Caco-2 (cell line): ENCODE data around the gene FOXJ3. TPM values are rescaled to one million over a fixed set of nuclear protein-coding genes. Genes with fewer than 3 reads are reported as not detected.

Experiments
- BruUV-seq: library from RNA; stranded (reverse); fragments of 400-500 nt; replicated peaks from 2 replicates; lab custom pipeline; 2021; lab: Mats Ljungman, UMichigan
- CTCF ChIA-PET: fragments of 300-600 bp; sonication (Branson Sonifier 250); formaldehyde crosslinking; loops from one replicate; lab custom pipeline; 2022; ENCODE audit warnings: antibody characterized with exemption; lab: Charles Lee
- POLR2A ChIA-PET: fragments of 300-600 bp; sonication (Branson Sonifier 250); formaldehyde crosslinking; loops from one replicate; lab custom pipeline; 2022; ENCODE audit warnings: antibody characterized with exemption; lab: Charles Lee
- DNase-seq, 2 experiments: peaks; one replicate each; pipeline versions ENCODE4 v3.0.0 to v3.0.0-alpha.2; 2020 to 2022
- H3K27me3 ChIP-seq: replicated peaks from 2 replicates; pipeline ENCODE4 v1.6.0; 2011; ENCODE audit warnings: low read length; ENCODE audit not compliant: control insufficient read depth, insufficient read depth
- H3K36me3 ChIP-seq: 2 replicates; pipeline ENCODE4 v1.5.1; 2011; ENCODE audit warnings: low read length; ENCODE audit not compliant: control insufficient read depth, insufficient read depth
- H3K4me1 ChIP-seq: fragments of 250-450 bp; sonication (Bioruptor Pico); 2 replicates; pipeline ENCODE4 v1.5.1; 2020; ENCODE audit warnings: mild to moderate bottlenecking
- H3K4me3 ChIP-seq: 2 replicates; pipeline ENCODE4 v1.5.1; 2011; ENCODE audit warnings: low read depth, mild to moderate bottlenecking, control low read depth, low read length
- H3K9me3 ChIP-seq: fragments of 250-450 bp; sonication (Bioruptor Pico); 2 replicates; pipeline ENCODE4 v1.5.1; 2020; ENCODE audit warnings: mild to moderate bottlenecking, moderate library complexity
- H3K27ac Mint-ChIP-seq: one replicate; pipeline ENCODE4 v1.8.0; 2022; ENCODE audit warnings: mixed read lengths; ENCODE audit not compliant: unreplicated experiment
- H3K27me3 Mint-ChIP-seq: one replicate; pipeline ENCODE4 v1.8.0; 2022; ENCODE audit warnings: mixed read lengths; ENCODE audit not compliant: insufficient read depth, unreplicated experiment
- H3K36me3 Mint-ChIP-seq: one replicate; pipeline ENCODE4 v1.8.0; 2022; ENCODE audit warnings: mild to moderate bottlenecking, mixed read lengths; ENCODE audit not compliant: insufficient read depth, unreplicated experiment
- H3K4me1 Mint-ChIP-seq: one replicate; pipeline ENCODE4 v1.8.0; 2022; ENCODE audit warnings: low read depth, mixed read lengths; ENCODE audit not compliant: unreplicated experiment
- H3K4me3 Mint-ChIP-seq: one replicate; pipeline ENCODE4 v1.8.0; 2022; ENCODE audit warnings: mild to moderate bottlenecking, moderate library complexity, mixed read lengths; ENCODE audit not compliant: unreplicated experiment
- H3K9me3 Mint-ChIP-seq: one replicate; pipeline ENCODE4 v1.8.0; 2022; ENCODE audit warnings: mixed read lengths; ENCODE audit not compliant: unreplicated experiment
- CTCF ChIP-seq, 2 experiments: fragments of 200-600 bp in 1 of 2; IDR thresholded peaks; 1 replicate in 1 of 2; 2 replicates in 1 of 2; pipeline versions ENCODE4 v1.5.1 to v1.8.0; 2011 to 2022; ENCODE audit warnings: antibody characterized with exemption in 1 of 2, control low read depth in 1 of 2, inconsistent platforms in 1 of 2, low read depth in 1 of 2, low read length in 1 of 2, mild to moderate bottlenecking in 1 of 2, moderate library complexity in 1 of 2; ENCODE audit not compliant: insufficient read depth in 1 of 2, severe bottlenecking in 1 of 2, unreplicated experiment in 1 of 2
- intact Hi-C: fragments of 100-400 bp; cut with micrococcal nuclease; formaldehyde crosslinking; loops from one replicate; pipeline ENCODE4 v1.10.0; 2022; ENCODE audit not compliant: unreplicated experiment
- total RNA-seq: library from RNA; stranded (reverse); gene quantifications from 2 replicates; pipeline ENCODE4 v1.2.3, GENCODE V29; 2022

The FOXJ3 gene
- total RNA-seq, 1 experiment from 2014 or later = 60.2 TPM

DNA sequence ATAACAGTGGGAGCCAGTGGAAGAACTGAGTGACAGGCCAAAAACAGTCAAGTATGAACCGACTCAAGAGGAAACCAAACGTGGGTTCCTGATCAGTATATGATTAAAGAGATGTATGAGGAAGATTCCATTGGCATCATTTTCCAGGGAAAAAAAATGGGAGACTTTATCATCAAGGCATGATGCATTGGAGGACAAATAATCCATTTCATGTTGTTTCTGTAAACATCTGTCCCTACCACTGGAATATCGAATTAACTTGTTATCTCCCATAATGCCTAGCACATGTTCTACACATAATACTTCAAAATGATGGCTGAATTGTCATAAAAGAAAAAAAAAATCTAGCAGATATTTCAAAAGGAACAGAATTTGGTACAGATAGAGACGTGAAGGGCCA, 13.3 kb downstream of the FOXJ3 start:
- TF ChIP-seq CTCF (IDR thresholded peaks at IDR 0.05; ENCODE audit: insufficient read depth in 1 of 2, low read depth in 1 of 2, low read length in 1 of 2, severe bottlenecking in 1 of 2, unreplicated experiment in 1 of 2) = no peak
- H3K27ac Mint-ChIP-seq = no peak overlapping the region
- Histone ChIP-seq H3K4me1 (peaks cover 9% of the 10 kb centered on the region; the same call in 1 of the 2 replicates), H3K4me3 (no peak overlapping the region), H3K36me3 (no peaks in the 10 kb centered on the region), H3K27me3 (no peaks in the 10 kb centered on the region), H3K9me3 (no peaks in the 10 kb centered on the region)
- POLR2A ChIA-PET = no interaction called here
- no peak for DNase-seq
- no TSS peak for BruUV-seq
- intact Hi-C loops = no loop called here
- no peaks in the 10 kb centered on the region for H3K9me3 Mint-ChIP-seq
- peaks cover 6% of the 10 kb centered on the region for H3K36me3 Mint-ChIP-seq
- peaks cover 12% of the 10 kb centered on the region for H3K4me1 Mint-ChIP-seq
- H3K4me3 Mint-ChIP-seq = no peak overlapping the region
- CTCF ChIA-PET = no interaction called here
- no peaks in the 10 kb centered on the region for H3K27me3 Mint-ChIP-seq

DNA sequence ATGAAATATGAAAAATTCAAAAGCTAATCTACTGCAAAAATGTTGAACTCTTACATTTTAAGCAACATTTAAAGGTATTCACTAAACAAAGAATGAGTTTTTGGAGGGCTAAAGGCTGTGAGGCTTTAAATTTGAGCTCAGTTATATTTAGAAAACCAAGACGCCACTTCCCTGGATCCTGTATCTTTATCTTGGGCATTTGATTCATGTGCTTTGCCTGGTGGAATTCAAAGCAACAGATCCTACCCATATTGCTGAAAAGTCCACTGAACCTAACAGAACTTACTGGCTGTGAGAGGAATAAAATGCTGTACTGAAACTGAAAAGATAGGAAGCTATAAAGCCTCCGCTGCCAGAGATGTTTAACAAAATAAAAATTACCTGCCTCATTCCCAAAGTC, 14.3 kb downstream of the FOXJ3 start:
- peaks cover 12% of the 10 kb centered on the region; the same call in 1 of the 2 replicates for H3K4me1 ChIP-seq
- H3K27ac Mint-ChIP-seq = no peak overlapping the region
- no peaks in the 10 kb centered on the region for H3K9me3 Mint-ChIP-seq
- H3K9me3 ChIP-seq = no peaks in the 10 kb centered on the region
- no peak for DNase-seq
- H3K36me3 ChIP-seq = no peaks in the 10 kb centered on the region
- H3K4me3 Mint-ChIP-seq = no peak overlapping the region
- POLR2A ChIA-PET = no interaction called here
- no peak for TF ChIP-seq CTCF (IDR thresholded peaks at IDR 0.05; ENCODE audit: insufficient read depth in 1 of 2, low read depth in 1 of 2, low read length in 1 of 2, severe bottlenecking in 1 of 2, unreplicated experiment in 1 of 2)
- H3K4me1 Mint-ChIP-seq = peaks cover 19% of the 10 kb centered on the region
- intact Hi-C loops = no loop called here
- CTCF ChIA-PET = no interaction called here
- H3K36me3 Mint-ChIP-seq = peaks cover 6% of the 10 kb centered on the region
- no TSS peak for BruUV-seq
- H3K27me3 Mint-ChIP-seq = no peaks in the 10 kb centered on the region
- no peaks in the 10 kb centered on the region for H3K27me3 ChIP-seq
- H3K4me3 ChIP-seq = no peak overlapping the region

GRCh38 chr1:42319871-42320484, 15.1 kb downstream of the FOXJ3 start:
- no peaks in the 10 kb centered on the region for H3K9me3 Mint-ChIP-seq
- H3K36me3 ChIP-seq = no peaks in the 10 kb centered on the region
- H3K27me3 Mint-ChIP-seq = no peaks in the 10 kb centered on the region
- ChIA-PET POLR2A (no interaction called here), CTCF (no interaction called here)
- peaks cover 16% of the 10 kb centered on the region; the same call in 1 of the 2 replicates for H3K4me1 ChIP-seq
- intact Hi-C loops = loop anchor here (5.0 to 10.0 kb wide), 2 partner anchors 142 to 145 kb away; partner anchors contain the start of gene CCDC30
- H3K27me3 ChIP-seq = no peaks in the 10 kb centered on the region
- peaks cover 26% of the 10 kb centered on the region for H3K4me1 Mint-ChIP-seq
- no peak for TF ChIP-seq CTCF (IDR thresholded peaks at IDR 0.05; ENCODE audit: insufficient read depth in 1 of 2, low read depth in 1 of 2, low read length in 1 of 2, severe bottlenecking in 1 of 2, unreplicated experiment in 1 of 2)
- H3K9me3 ChIP-seq = no peaks in the 10 kb centered on the region
- H3K4me3 Mint-ChIP-seq = no peak overlapping the region
- H3K4me3 ChIP-seq = no peak overlapping the region
- DNase-seq = no peak
- H3K36me3 Mint-ChIP-seq = peaks cover 6% of the 10 kb centered on the region
- H3K27ac Mint-ChIP-seq = no peak overlapping the region
- no TSS peak for BruUV-seq
